HepG2 (cell line): ENCODE measurements around the gene OR1L8. TPM values are rescaled to one million over a fixed set of nuclear protein-coding genes. Genes with fewer than 3 reads are reported as not detected.

Experiments used
- ATAC-seq: fragments of 200-7000 bp; cut with Tn5 transposase; 3 replicates; pipeline ENCODE4 v1.9.1; 2020; ENCODE audit warnings: mild to moderate bottlenecking, moderate library complexity
- BruUV-seq: library from RNA; stranded (reverse); fragments of 400-500 nt; replicated peaks from 2 replicates; lab custom pipeline; 2021; lab: Mats Ljungman, UMichigan
- CTCF ChIA-PET: fragments of 300-600 bp; formaldehyde crosslinking; extraction: SDS; loops from one replicate; lab custom pipeline; 2021; ENCODE audit warnings: low total read pairs, inconsistent platforms, low intra/inter-chr PET ratio; lab: Yijun Ruan, JAX
- POLR2A ChIA-PET: fragments of 350-600 bp; sonication (Branson Sonifier 250); formaldehyde crosslinking; loops from one replicate; lab custom pipeline; 2020; ENCODE audit warnings: antibody characterized with exemption, inconsistent platforms; lab: Yijun Ruan, JAX
- DNase-seq: peaks from one replicate; pipeline ENCODE4 v3.0.0-alpha.2; 2015; ENCODE audit warnings: low spot score
- FAIRE-seq: peaks from 3 replicates; lab custom pipeline; 2011; peaks lifted over from hg19 to GRCh38; lab: Jason Lieb, UNC
- H2AFZ ChIP-seq: one replicate; pipeline ENCODE4 v1.6.1; 2011; ENCODE audit warnings: low read length, inconsistent platforms
- H3K27ac ChIP-seq: fragments of 300-600 bp; 3 replicates; pipeline ENCODE4 v1.8.0; 2011; ENCODE audit warnings: mixed run types, mild to moderate bottlenecking, mixed read lengths, low read length, inconsistent platforms; ENCODE audit not compliant: insufficient read depth; ENCODE audit errors: extremely low read length
- H3K27me3 ChIP-seq, 2 experiments: fragments of 200-600 bp in 1 of 2; 2 replicates in 1 of 2; 3 replicates in 1 of 2; pipeline versions ENCODE4 v1.6.0 to v1.8.0; 2011; ENCODE audit warnings: low read length in 2 of 2, mild to moderate bottlenecking in 2 of 2, moderate library complexity in 2 of 2, inconsistent platforms in 1 of 2; ENCODE audit not compliant: insufficient read depth in 2 of 2, control insufficient read depth in 1 of 2
- H3K36me3 ChIP-seq, 2 experiments: fragments of 200-600 bp in 1 of 2; replicated peaks in 1 of 2; 2 replicates in 1 of 2; 3 replicates in 1 of 2; pipeline versions ENCODE4 v1.5.1 to v1.8.0; 2011; ENCODE audit warnings: low read length in 2 of 2, inconsistent platforms in 1 of 2; ENCODE audit not compliant: insufficient read depth in 2 of 2, control insufficient read depth in 1 of 2
- H3K4me1 ChIP-seq: 2 replicates; pipeline ENCODE4 v1.5.1; 2012; ENCODE audit warnings: low read length, inconsistent platforms; ENCODE audit not compliant: insufficient read depth
- H3K4me2 ChIP-seq: 2 replicates; pipeline ENCODE4 v1.6.0; 2011; ENCODE audit warnings: low read depth, low read length, inconsistent platforms
- H3K4me3 ChIP-seq, 3 experiments: fragments of 200-600 bp in 1 of 3; sonication (generic), shearing (Covaris generic) in 1 of 3; replicated peaks in 1 of 3; 2 replicates each; pipeline ENCODE4 v1.5.1; 2011 to 2016; ENCODE audit warnings: low read length in 3 of 3, inconsistent platforms in 2 of 3, low read depth in 2 of 3, mild to moderate bottlenecking in 2 of 3, control low read depth in 1 of 3, mixed read lengths in 1 of 3; ENCODE audit not compliant: insufficient read depth in 1 of 3
- H3K79me2 ChIP-seq: one replicate; pipeline ENCODE4 v1.6.1; 2011; ENCODE audit warnings: low read length, inconsistent platforms; ENCODE audit not compliant: insufficient read depth
- H3K9ac ChIP-seq: 2 replicates; pipeline ENCODE4 v1.6.0; 2011; ENCODE audit warnings: mild to moderate bottlenecking, low read depth, low read length, inconsistent platforms; ENCODE audit not compliant: insufficient read depth
- H3K9me3 ChIP-seq: 2 replicates; pipeline ENCODE4 v1.5.1; 2012; ENCODE audit warnings: mild to moderate bottlenecking, low read length
- H4K20me1 ChIP-seq: 2 replicates; pipeline ENCODE4 v1.6.0; 2011; ENCODE audit warnings: inconsistent platforms, mild to moderate bottlenecking, low read length, moderate library complexity; ENCODE audit not compliant: insufficient read depth
- ASH2L ChIP-seq: fragments of 300-600, 200-600 bp; sonication (generic); IDR thresholded peaks from 2 replicates; pipeline ENCODE4 v1.7.0; 2017; ENCODE audit warnings: low read depth, mild to moderate bottlenecking, moderate library complexity, mixed read lengths, low read length; ENCODE audit not compliant: insufficient read length
- CBX5 ChIP-seq: sonication (generic); formaldehyde crosslinking; IDR thresholded peaks from 2 replicates; pipeline ENCODE4 v1.4.0; 2020; ENCODE audit warnings: missing genetic modification reagents, borderline replicate concordance
- GATAD2A ChIP-seq: IDR thresholded peaks from 2 replicates; pipeline ENCODE4 v1.6.1; 2016
- HOXD1 ChIP-seq: sonication (generic); formaldehyde crosslinking; IDR thresholded peaks from 2 replicates; pipeline ENCODE4 v1.5.0; 2020; ENCODE audit warnings: missing genetic modification reagents
- KLF13 ChIP-seq: sonication (generic); formaldehyde crosslinking; IDR thresholded peaks from 2 replicates; pipeline ENCODE4 v1.4.0; 2020; ENCODE audit warnings: mild to moderate bottlenecking, missing genetic modification reagents
- MBNL3 ChIP-seq: fragments of 250-450 bp; sonication (Bioruptor Pico); conservative IDR thresholded peaks from 2 replicates; pipeline ENCODE4 v1.8.0; 2022; ENCODE audit warnings: mild to moderate bottlenecking, inconsistent platforms
- MYNN ChIP-seq: sonication (generic); formaldehyde crosslinking; IDR thresholded peaks from 2 replicates; pipeline ENCODE4 v1.4.0; 2020; ENCODE audit warnings: mild to moderate bottlenecking, low read depth, missing genetic modification reagents
- PHF21A ChIP-seq: sonication (generic); formaldehyde crosslinking; IDR thresholded peaks from 2 replicates; pipeline ENCODE4 v1.5.0; 2020; ENCODE audit warnings: mild to moderate bottlenecking, missing genetic modification reagents
- RFXAP ChIP-seq: sonication (generic); formaldehyde crosslinking; IDR thresholded peaks from 2 replicates; pipeline ENCODE4 v1.4.0; 2020; ENCODE audit warnings: missing genetic modification reagents, borderline replicate concordance
- RXRA ChIP-seq: sonication (generic); formaldehyde crosslinking; IDR thresholded peaks from 2 replicates; pipeline ENCODE4 v1.5.1; 2020; ENCODE audit warnings: missing genetic modification reagents
- SNAPC2 ChIP-seq: sonication (generic); formaldehyde crosslinking; IDR thresholded peaks from 2 replicates; pipeline ENCODE4 v1.8.1; 2022; ENCODE audit warnings: mild to moderate bottlenecking, missing genetic modification reagents
- STAG1 ChIP-seq: sonication (generic); formaldehyde crosslinking; IDR thresholded peaks from 2 replicates; pipeline ENCODE4 v1.4.0; 2020; ENCODE audit warnings: missing genetic modification reagents
- TFE3 ChIP-seq: IDR thresholded peaks from 2 replicates; pipeline ENCODE4 v1.6.1; 2016
- TOPORS ChIP-seq: sonication (generic); formaldehyde crosslinking; IDR thresholded peaks from 2 replicates; pipeline ENCODE4 v1.8.0; 2023; ENCODE audit warnings: mild to moderate bottlenecking, missing genetic modification reagents
- YEATS2 ChIP-seq: sonication (generic); formaldehyde crosslinking; IDR thresholded peaks from 2 replicates; pipeline ENCODE4 v1.4.0; 2020; ENCODE audit warnings: missing genetic modification reagents, borderline replicate concordance
- YY1 ChIP-seq: IDR thresholded peaks from 2 replicates; pipeline ENCODE4 v1.6.1; 2011; ENCODE audit warnings: low read length, low read depth, moderate library complexity, mild to moderate bottlenecking; ENCODE audit not compliant: insufficient read depth, insufficient replicate concordance
- ZFAT ChIP-seq: sonication (generic); formaldehyde crosslinking; conservative IDR thresholded peaks from 2 replicates; pipeline ENCODE4 v1.8.1; 2023; ENCODE audit warnings: missing genetic modification reagents, inconsistent platforms
- ZNF138 ChIP-seq: sonication (generic); formaldehyde crosslinking; IDR thresholded peaks from 2 replicates; pipeline ENCODE4 v1.5.0; 2020; ENCODE audit warnings: mild to moderate bottlenecking, low read depth, missing genetic modification reagents
- ZNF496 ChIP-seq: sonication (generic); formaldehyde crosslinking; IDR thresholded peaks from 2 replicates; pipeline ENCODE4 v1.8.1; 2023; ENCODE audit warnings: mild to moderate bottlenecking, moderate library complexity, missing genetic modification reagents; ENCODE audit not compliant: insufficient replicate concordance
- ZNF616 ChIP-seq: sonication (generic); formaldehyde crosslinking; IDR thresholded peaks from 2 replicates; pipeline ENCODE4 v1.5.0; 2020; ENCODE audit warnings: low read depth, mild to moderate bottlenecking, missing genetic modification reagents
- ZNF737 ChIP-seq: sonication (generic); formaldehyde crosslinking; IDR thresholded peaks from 2 replicates; pipeline ENCODE4 v1.5.0; 2020; ENCODE audit warnings: missing genetic modification reagents, mild to moderate bottlenecking, borderline replicate concordance
- WGBS: methylation state at CpG from one replicate; pipeline ENCODE4 v1.1.6; 2017; ENCODE audit warnings: low lambda C conversion rate; 5-methylcytosine and 5-hydroxymethylcytosine counted together
- in situ Hi-C: cut with HindIII; loops from 2 replicates; pipeline ENCODE4 v1.10.0; 2017; ENCODE audit warnings: low pct_unique_long_range_greater_than_20kb; ENCODE audit not compliant: extremely low pct_ligation_motif_present
- intact Hi-C: fragments of 100-400 bp; cut with micrococcal nuclease; formaldehyde crosslinking; loops from one replicate; pipeline ENCODE4 v1.10.0; 2022; ENCODE audit not compliant: unreplicated experiment
- polyA plus RNA-seq, 8 experiments: library from polyadenylated mRNA; depleted of rRNA in 3 of 8; stranded (reverse) in 7 of 8; unstranded in 1 of 8; fragments of >200 nt; fragmentation: Illumina TruSeq in 4 of 8; extraction: Trizol in 4 of 8; gene quantifications; 2 replicates each; pipeline versions ENCODE4 v1.2.1 to v1.2.3, GENCODE V29; 2011 to 2016; ENCODE audit warnings: low read depth in 4 of 8, missing spikeins in 1 of 8, mixed read lengths in 1 of 8; ENCODE audit not compliant: insufficient read depth in 1 of 8
- total RNA-seq, 5 experiments: library from RNA; depleted of rRNA; stranded (reverse); fragments of >200 nt; fragmentation: Illumina TruSeq; extraction: Trizol; gene quantifications; 2 replicates each; pipeline ENCODE4 v1.2.3, GENCODE V29; 2016; ENCODE audit warnings: low read depth in 1 of 5

The OR1L8 gene
- total and polyA plus RNA-seq, 2 of the 13 experiments (the other 11 are each of a cell fraction or from before 2014, with no cell fraction given), result not detected

DNA sequence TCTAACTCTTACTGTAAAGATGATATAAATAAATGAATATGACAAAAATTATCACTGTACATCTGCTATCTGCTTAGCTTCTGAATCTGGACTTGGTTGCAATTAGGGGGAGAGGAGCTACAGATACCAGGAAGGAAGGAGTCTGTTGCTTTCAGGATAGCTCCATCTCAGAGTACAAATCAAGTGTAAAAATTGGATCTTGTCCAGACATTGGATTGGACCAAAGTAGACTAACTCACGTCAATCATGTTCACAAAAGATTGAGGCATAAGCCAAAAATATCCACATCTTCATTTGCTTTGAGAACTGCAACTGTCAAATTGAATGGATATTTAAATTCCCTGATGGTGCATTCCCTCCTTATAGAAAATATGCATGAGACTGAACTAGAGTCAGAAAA lies 22.5 kb upstream of the OR1L8 start:
- no peaks in the 10 kb centered on the region; a peak in 2 of 5 replicates for H3K27me3 ChIP-seq
- ATAC-seq (no peak), FAIRE-seq (no peak), DNase-seq (no peak)
- 0% methylated on average over 1 of the region's 1 CpG for whole genome bisulfite sequencing
- ChIA-PET POLR2A (no interaction called here), CTCF (no interaction called here)
- no peak overlapping the region for H3K4me3 ChIP-seq
- H3K27ac ChIP-seq, result no peak overlapping the region
- H3K9me3 ChIP-seq, result no peaks in the 10 kb centered on the region
- TF ChIP-seq YY1 (no peak), STAG1 (no peak), RXRA (CRISPR knock-in tag) (no peak), PHF21A (CRISPR knock-in tag) (no peak), TFE3 (CRISPR knock-in tag) (no peak), SNAPC2 (CRISPR knock-in tag) (no peak), HOXD1 (no peak), ZNF616 (CRISPR knock-in tag) (no peak), GATAD2A (CRISPR knock-in tag) (no peak)
- no peaks in the 10 kb centered on the region for H3K79me2 ChIP-seq
- no peaks in the 10 kb centered on the region for H3K4me1 ChIP-seq
- BruUV-seq, result no TSS peak
- in situ Hi-C loops, result no loop called here
- H3K9ac ChIP-seq, result no peak overlapping the region
- no peaks in the 10 kb centered on the region for H4K20me1 ChIP-seq
- intact Hi-C loops, result no loop called here
- H3K4me2 ChIP-seq, result no peak overlapping the region
- H3K36me3 ChIP-seq, result no peaks in the 10 kb centered on the region
- H2AFZ ChIP-seq, result no peak overlapping the region

DNA sequence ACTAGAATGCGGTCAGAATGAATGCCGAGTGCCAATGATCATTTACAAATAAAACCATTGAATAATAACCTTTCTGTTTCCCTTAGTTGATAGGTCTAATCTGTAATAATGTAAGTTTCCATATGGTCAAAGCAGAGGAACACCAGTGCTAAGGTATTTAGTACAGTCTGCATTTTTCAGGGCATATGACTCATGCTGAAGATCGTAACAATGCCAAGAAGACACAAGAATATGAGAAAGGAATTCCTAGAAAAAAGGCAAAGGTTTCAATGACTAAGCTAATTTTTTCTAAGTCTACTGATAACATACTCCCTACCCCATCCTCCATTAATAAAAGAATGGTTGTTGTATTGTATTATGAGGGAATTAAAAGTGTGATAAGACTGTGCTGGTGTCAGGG lies 2.8 kb downstream of the OR1L8 start:
- Histone ChIP-seq H3K27me3 (no peaks in the 10 kb centered on the region), H3K27ac (no peak overlapping the region), H3K9me3 (no peaks in the 10 kb centered on the region), H3K4me2 (no peak overlapping the region), H3K4me3 (no peak overlapping the region), H4K20me1 (no peaks in the 10 kb centered on the region), H3K4me1 (no peaks in the 10 kb centered on the region), H3K9ac (no peak overlapping the region), H3K79me2 (no peaks in the 10 kb centered on the region), H2AFZ (no peak overlapping the region), H3K36me3 (no peaks in the 10 kb centered on the region)
- BruUV-seq, result no TSS peak
- in situ Hi-C loops (no loop called here), intact Hi-C loops (no loop called here)
- DNase-seq (no peak), ATAC-seq (no peak), FAIRE-seq (no peak)
- TF ChIP-seq ZNF496 (CRISPR knock-in tag), result no peak
- TF ChIP-seq ZNF138, result no peak
- no peak for TF ChIP-seq TOPORS
- TF ChIP-seq MBNL3 (CRISPR knock-in tag), result no peak
- no peak for TF ChIP-seq ZNF737 (CRISPR knock-in tag)
- TF ChIP-seq KLF13, result no peak
- TF ChIP-seq MYNN (CRISPR knock-in tag), result no peak
- TF ChIP-seq CBX5 (CRISPR knock-in tag), result no peak
- no peak for TF ChIP-seq YEATS2 (CRISPR knock-in tag)
- no peak for TF ChIP-seq ASH2L
- no peak for TF ChIP-seq RFXAP (CRISPR knock-in tag)
- TF ChIP-seq ZFAT (CRISPR knock-in tag), result no peak
- ChIA-PET CTCF (no interaction called here), POLR2A (no interaction called here)
- WGBS, result 47% methylated on average over 3 of the region's 3 CpGs
